PC-3 (cell line): ENCODE data around the gene DENND1B. TPM values are rescaled to one million over a fixed set of nuclear protein-coding genes. Genes with fewer than 3 reads are reported as not detected.

Experiments
- ATAC-seq: fragments of 200-7000 bp; cut with Tn5 transposase; 2 replicates; pipeline ENCODE4 v1.9.1; 2020; ENCODE audit warnings: mild to moderate bottlenecking, moderate library complexity
- BruUV-seq: library from RNA; stranded (reverse); fragments of 400-500 nt; replicated peaks from 2 replicates; lab custom pipeline; 2021; lab: Mats Ljungman, UMichigan
- CTCF ChIA-PET: fragments of 300-600 bp; sonication (Branson Sonifier 250); formaldehyde crosslinking; loops from one replicate; lab custom pipeline; 2022; ENCODE audit warnings: antibody characterized with exemption; lab: Charles Lee
- POLR2A ChIA-PET: fragments of 300-600 bp; sonication (Branson Sonifier 250); formaldehyde crosslinking; loops from one replicate; lab custom pipeline; 2022; ENCODE audit warnings: antibody characterized with exemption; ENCODE audit not compliant: unreplicated experiment; lab: Charles Lee
- DNase-seq: peaks from one replicate; pipeline ENCODE4 v3.0.0-alpha.2; 2015
- H2AFZ ChIP-seq: fragments of 300-600 bp; sonication (generic); 2 replicates; pipeline ENCODE4 v1.6.0; 2016; ENCODE audit warnings: antibody characterized with exemption, low read length
- H3F3A ChIP-seq: fragments of 300-600 bp; sonication (generic); one replicate; pipeline ENCODE4 v1.6.0; 2017; ENCODE audit warnings: antibody characterized with exemption, low read length, control low read depth, mild to moderate bottlenecking; ENCODE audit not compliant: unreplicated experiment
- H3K27ac ChIP-seq: fragments of 300-600 bp; sonication (generic); 2 replicates; pipeline ENCODE4 v1.5.1; 2016; ENCODE audit warnings: mild to moderate bottlenecking, low read length
- H3K27me3 ChIP-seq: fragments of 300-600 bp; sonication (generic); 2 replicates; pipeline ENCODE4 v1.6.1; 2016; ENCODE audit warnings: low read length, mixed read lengths
- H3K36me3 ChIP-seq: fragments of 300-600 bp; sonication (generic); 2 replicates; pipeline ENCODE4 v1.6.1; 2016; ENCODE audit warnings: low read depth, mixed run types, low read length, mixed read lengths
- H3K4me1 ChIP-seq: fragments of 300-600 bp; sonication (generic); 2 replicates; pipeline ENCODE4 v1.5.1; 2016; ENCODE audit warnings: low read length; ENCODE audit not compliant: insufficient read depth
- H3K4me2 ChIP-seq: fragments of 300-600 bp; sonication (generic); 2 replicates; pipeline ENCODE4 v1.6.0; 2016; ENCODE audit warnings: low read length
- H3K4me3 ChIP-seq: fragments of 300-600 bp; sonication (generic); 2 replicates; pipeline ENCODE4 v1.5.1; 2016; ENCODE audit warnings: mild to moderate bottlenecking, low read length, mixed read lengths
- H3K79me2 ChIP-seq: fragments of 300-600 bp; sonication (generic); 2 replicates; pipeline ENCODE4 v1.6.1; 2017; ENCODE audit warnings: low read length, mixed read lengths
- H3K9ac ChIP-seq: fragments of 300-600 bp; sonication (generic); 2 replicates; pipeline ENCODE4 v1.6.0; 2016; ENCODE audit warnings: mild to moderate bottlenecking, low read length
- H3K9me2 ChIP-seq: fragments of 300-600 bp; sonication (generic); replicated peaks from 2 replicates; pipeline ENCODE4 v1.6.1; 2016; ENCODE audit warnings: mixed run types, low read length, mixed read lengths
- H3K9me3 ChIP-seq: fragments of 300-600 bp; sonication (generic); 2 replicates; pipeline ENCODE4 v1.6.1; 2016; ENCODE audit warnings: low read length, mixed read lengths
- H4K20me1 ChIP-seq: fragments of 300-600 bp; sonication (generic); 2 replicates; pipeline ENCODE4 v1.6.1; 2016; ENCODE audit warnings: low read length, mixed read lengths
- CTCF ChIP-seq: fragments of 300-600 bp; sonication (generic); conservative IDR thresholded peaks from 2 replicates; pipeline ENCODE4 v1.5.1; 2017; ENCODE audit warnings: antibody characterized with exemption, low read depth, mild to moderate bottlenecking, low read length
- EZH2 ChIP-seq: fragments of 300-600 bp; sonication (generic); IDR thresholded peaks from one replicate; pipeline ENCODE4 v1.6.1; 2017; ENCODE audit warnings: antibody characterized with exemption, mild to moderate bottlenecking, low read length; ENCODE audit not compliant: unreplicated experiment
- EZH2phosphoT487 ChIP-seq: fragments of 300-600 bp; sonication (generic); IDR thresholded peaks from 2 replicates; pipeline ENCODE4 v1.6.1; 2018; ENCODE audit warnings: mild to moderate bottlenecking, antibody characterized with exemption, low read length, borderline replicate concordance
- intact Hi-C: fragments of 100-400 bp; cut with micrococcal nuclease; formaldehyde crosslinking; loops from 2 replicates; pipeline ENCODE4 v1.9.0; 2023
- total RNA-seq: library from RNA; depleted of rRNA; stranded (reverse); fragments of >200 nt; gene quantifications from 2 replicates; pipeline ENCODE4 v1.2.3, GENCODE V29; 2014

The DENND1B gene
- total RNA-seq, 1 experiment from 2014 or later: 7.4 TPM

GRCh38 chr1:197787623-197788536, 12.6 kb upstream of the DENND1B start:
- Histone ChIP-seq H3K79me2 (no peaks in the 10 kb centered on the region), H3K9me2 (no peaks in the 10 kb centered on the region), H3K4me2 (no peak overlapping the region), H3K9ac (no peak overlapping the region), H3F3A (peaks cover 7% of the 10 kb centered on the region), H3K36me3 (no peaks in the 10 kb centered on the region), H3K27me3 (no peaks in the 10 kb centered on the region), H3K27ac (no peak overlapping the region), H3K4me3 (no peak overlapping the region), H3K9me3 (no peaks in the 10 kb centered on the region), H3K4me1 (peaks cover 37% of the 10 kb centered on the region), H2AFZ (no peak overlapping the region), H4K20me1 (no peaks in the 10 kb centered on the region)
- TF ChIP-seq CTCF (no peak), EZH2 (no peak), EZH2phosphoT487 (no peak)
- DNase-seq (no peak), ATAC-seq (no peak)
- BruUV-seq: no TSS peak
- ChIA-PET CTCF (no interaction called here), POLR2A (no interaction called here)
- intact Hi-C loops: no loop called here

DNA sequence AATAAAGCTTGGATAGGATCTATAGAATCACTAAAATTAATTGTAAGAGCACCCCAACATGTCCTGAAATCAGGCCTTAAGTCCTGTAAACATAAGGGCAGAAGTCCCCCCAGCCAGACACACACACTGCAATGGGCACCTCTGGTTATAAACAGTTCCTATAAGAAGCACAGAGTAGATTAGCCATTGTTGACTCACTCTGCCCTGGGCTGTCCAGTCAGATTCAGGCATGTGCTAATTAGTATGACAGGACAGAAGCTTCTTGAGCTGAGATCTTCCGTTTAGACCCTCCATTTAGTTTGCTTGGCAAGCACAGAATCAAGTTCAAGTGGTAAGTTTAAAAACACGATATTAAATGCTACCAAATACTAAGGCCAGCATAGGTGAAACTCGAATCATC, 11.8 kb upstream of the DENND1B start:
- Histone ChIP-seq H3K36me3 (no peaks in the 10 kb centered on the region), H4K20me1 (no peaks in the 10 kb centered on the region), H2AFZ (no peak overlapping the region), H3K4me2 (peak overlapping the region; percentile 46), H3K79me2 (no peaks in the 10 kb centered on the region), H3K4me1 (peaks cover 45% of the 10 kb centered on the region), H3K4me3 (no peak overlapping the region), H3K9ac (no peak overlapping the region), H3K27me3 (no peaks in the 10 kb centered on the region), H3K27ac (no peak overlapping the region), H3F3A (peaks cover 7% of the 10 kb centered on the region), H3K9me3 (no peaks in the 10 kb centered on the region), H3K9me2 (no peaks in the 10 kb centered on the region)
- ATAC-seq (peak; percentile 36; the same call in 1 of the 2 replicates), DNase-seq (peak; percentile 64)
- no peak for TF ChIP-seq CTCF
- no peak for TF ChIP-seq EZH2phosphoT487
- no peak for TF ChIP-seq EZH2
- ChIA-PET CTCF (no interaction called here), POLR2A (no interaction called here)
- no TSS peak for BruUV-seq
- intact Hi-C loops: no loop called here

- H3K9me2 ChIP-seq: no peaks in the 10 kb centered on the region
- BruUV-seq: no TSS peak
- peaks cover 53% of the 10 kb centered on the region for H3K4me1 ChIP-seq
- intact Hi-C loops: no loop called here
- H3K36me3 ChIP-seq: no peaks in the 10 kb centered on the region
- peaks cover 7% of the 10 kb centered on the region for H3F3A ChIP-seq
- ChIA-PET CTCF (interaction anchor here (0.6 kb wide), 1 partner anchor 1106 kb away, joined by 3 read pairs; no protein-coding TSS in a partner anchor), POLR2A (no interaction called here)
- H3K27ac ChIP-seq: no peak overlapping the region
- no peaks in the 10 kb centered on the region for H4K20me1 ChIP-seq
- H3K9ac ChIP-seq: no peak overlapping the region
- no peaks in the 10 kb centered on the region for H3K79me2 ChIP-seq
- DNase-seq (peak; percentile 48), ATAC-seq (no peak)
- H3K9me3 ChIP-seq: no peaks in the 10 kb centered on the region
- no peaks in the 10 kb centered on the region for H3K27me3 ChIP-seq
- TF ChIP-seq CTCF (no peak), EZH2 (no peak), EZH2phosphoT487 (no peak)
- peak overlapping the region; percentile 46; the same call in 1 of the 2 replicates for H3K4me2 ChIP-seq
- H2AFZ ChIP-seq: no peak overlapping the region
- no peak overlapping the region for H3K4me3 ChIP-seq
Measured at GRCh38 chr1:197786280-197786679, 11.0 kb upstream of the DENND1B start.
